ENCODE data around the gene SURF4.

GRCh38 chr9:133404454-133405002, 28.7 kb upstream of the SURF4 start:
- no peak for TF ChIP-seq CTCF (IDR thresholded peaks at IDR 0.05)
- no peak for TF ChIP-seq CREM (CRISPR knock-in tag; IDR thresholded peaks at IDR 0.05)
- no peak for TF ChIP-seq AFF4 (CRISPR knock-in tag; IDR thresholded peaks at IDR 0.05; ENCODE audit: borderline replicate concordance)
- no peak for TF ChIP-seq NR2C2 (CRISPR knock-in tag; IDR thresholded peaks at IDR 0.05)
- TF ChIP-seq ZNF263 (CRISPR knock-in tag; IDR thresholded peaks at IDR 0.05; ENCODE audit: low read depth), result no peak
- TF ChIP-seq STAT6 (CRISPR knock-in tag; conservative IDR thresholded peaks at IDR 0.05; ENCODE audit: low read depth), result no peak
- no peak for TF ChIP-seq ZNF396 (CRISPR knock-in tag; IDR thresholded peaks at IDR 0.05; ENCODE audit: borderline replicate concordance)
- TF ChIP-seq ETV6 (CRISPR knock-in tag; IDR thresholded peaks at IDR 0.05), result no peak
- no peak for TF ChIP-seq JUN (CRISPR knock-in tag; IDR thresholded peaks at IDR 0.05)
- no peak for TF ChIP-seq MAX (CRISPR knock-in tag; IDR thresholded peaks at IDR 0.05)
- TF ChIP-seq E2F5 (CRISPR knock-in tag; IDR thresholded peaks at IDR 0.05), result no peak
- no peak for TF ChIP-seq ZNF671 (CRISPR knock-in tag; IDR thresholded peaks at IDR 0.05)
- TF ChIP-seq NFE2L1 (CRISPR knock-in tag; IDR thresholded peaks at IDR 0.05), result no peak
- TF ChIP-seq ATF3 (CRISPR knock-in tag; conservative IDR thresholded peaks at IDR 0.05), result no peak
